ENCODE results near the gene NOS2. TPM values are rescaled to one million over a fixed set of nuclear protein-coding genes. Genes with fewer than 3 reads are reported as not detected.

NOS2 gene
- total RNA-seq, 1 experiment from 2014 or later = not detected

DNA sequence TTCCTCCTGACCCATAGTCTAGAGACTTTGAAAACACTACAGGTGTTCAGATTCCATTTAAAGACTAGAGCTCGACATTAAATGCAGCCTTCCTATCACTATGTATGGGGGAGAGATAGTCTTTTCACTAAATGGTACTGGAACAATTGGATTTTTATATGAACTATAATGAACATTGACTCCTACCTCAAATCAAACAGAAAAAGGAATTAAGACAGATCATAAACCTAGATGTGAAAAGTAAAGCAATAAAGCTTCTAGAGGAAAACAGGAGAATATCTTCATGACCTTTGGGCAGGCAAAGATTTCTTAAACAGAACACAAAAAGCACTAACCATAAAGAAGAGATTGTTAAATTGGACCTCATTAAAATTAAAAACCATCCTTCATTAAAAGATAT lies 18.8 kb upstream of the NOS2 start:
- H3K9me3 Mint-ChIP-seq (ENCODE audit: low read depth, unreplicated experiment) = no peaks in the 10 kb centered on the region
- no TSS peak for BruUV-seq (replicated peaks)
- H3K4me3 Mint-ChIP-seq (ENCODE audit: low read depth, unreplicated experiment) = no peak overlapping the region
- no peaks in the 10 kb centered on the region for H3K4me1 Mint-ChIP-seq (ENCODE audit: low read depth, unreplicated experiment)
- DNase-seq = no peak
- CTCF ChIA-PET = interaction anchor here (1.1 kb wide), 1 partner anchor 14 kb away, joined by 3 read pairs; no protein-coding TSS in a partner anchor
- peaks cover 35% of the 10 kb centered on the region for H3K27me3 Mint-ChIP-seq (ENCODE audit: unreplicated experiment)
- no peak overlapping the region for H3K27ac Mint-ChIP-seq (ENCODE audit: unreplicated experiment)
- no peaks in the 10 kb centered on the region for H3K36me3 Mint-ChIP-seq (ENCODE audit: insufficient read depth, unreplicated experiment)
- no peak for TF ChIP-seq CTCF (IDR thresholded peaks at IDR 0.05; ENCODE audit: unreplicated experiment)
- intact Hi-C loops (cut with micrococcal nuclease; ENCODE audit: unreplicated experiment) = no loop called here

DNA sequence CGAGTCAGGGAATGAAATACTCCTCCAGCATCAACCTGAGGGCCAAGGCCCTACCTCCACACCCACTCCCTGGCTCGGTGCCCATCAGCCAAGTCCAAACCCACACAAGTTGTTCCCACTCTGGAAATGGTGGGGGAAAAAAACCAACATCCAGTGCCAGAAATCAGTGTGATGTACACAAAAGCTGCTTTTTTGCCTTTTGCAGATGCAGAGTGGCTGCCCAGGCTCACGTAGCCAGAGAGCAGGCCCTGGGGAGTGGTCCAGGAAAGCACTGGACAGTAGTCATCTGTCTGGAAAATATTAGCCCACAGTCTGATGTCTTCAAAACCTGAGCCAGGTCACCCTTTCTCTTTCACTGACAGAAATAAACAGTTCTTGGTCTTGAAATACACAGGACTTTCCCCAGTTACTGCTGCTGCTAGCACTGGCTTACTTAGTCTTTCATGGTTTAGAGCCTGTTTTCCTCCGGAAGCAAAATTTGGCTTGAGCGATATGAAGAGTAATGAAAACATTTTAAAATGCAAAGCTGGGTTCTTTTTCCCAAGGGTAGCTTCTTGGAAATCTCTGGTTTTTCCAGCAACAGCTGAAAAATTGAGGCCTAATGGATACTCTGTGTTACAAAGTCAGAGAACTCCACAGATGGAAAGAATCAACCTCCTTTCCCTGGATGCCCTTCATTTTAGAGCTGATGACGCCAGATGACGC lies 18.2 kb upstream of the NOS2 start:
- peaks cover 29% of the 10 kb centered on the region for H3K27me3 Mint-ChIP-seq (ENCODE audit: unreplicated experiment)
- intact Hi-C loops (cut with micrococcal nuclease; ENCODE audit: unreplicated experiment) = no loop called here
- no peak overlapping the region for H3K4me3 Mint-ChIP-seq (ENCODE audit: low read depth, unreplicated experiment)
- H3K4me1 Mint-ChIP-seq (ENCODE audit: low read depth, unreplicated experiment) = no peaks in the 10 kb centered on the region
- no peak for DNase-seq
- CTCF ChIA-PET = interaction anchor here (0.7 kb wide), 1 partner anchor 63 kb away, joined by 5 read pairs; no protein-coding TSS in a partner anchor
- no peak overlapping the region for H3K27ac Mint-ChIP-seq (ENCODE audit: unreplicated experiment)
- TF ChIP-seq CTCF (IDR thresholded peaks at IDR 0.05; ENCODE audit: unreplicated experiment) = no peak
- no peaks in the 10 kb centered on the region for H3K36me3 Mint-ChIP-seq (ENCODE audit: insufficient read depth, unreplicated experiment)
- no peaks in the 10 kb centered on the region for H3K9me3 Mint-ChIP-seq (ENCODE audit: low read depth, unreplicated experiment)
- no TSS peak for BruUV-seq (replicated peaks)

GRCh38 chr17:27817731-27818130 lies 17.4 kb upstream of the NOS2 start:
- peaks cover 21% of the 10 kb centered on the region for H3K27me3 Mint-ChIP-seq (ENCODE audit: unreplicated experiment)
- BruUV-seq (replicated peaks) = no TSS peak
- H3K9me3 Mint-ChIP-seq (ENCODE audit: low read depth, unreplicated experiment) = no peaks in the 10 kb centered on the region
- no peak overlapping the region for H3K4me3 Mint-ChIP-seq (ENCODE audit: low read depth, unreplicated experiment)
- no peaks in the 10 kb centered on the region for H3K36me3 Mint-ChIP-seq (ENCODE audit: insufficient read depth, unreplicated experiment)
- no peak for DNase-seq
- intact Hi-C loops (cut with micrococcal nuclease; ENCODE audit: unreplicated experiment) = no loop called here
- no peak overlapping the region for H3K27ac Mint-ChIP-seq (ENCODE audit: unreplicated experiment)
- TF ChIP-seq CTCF (IDR thresholded peaks at IDR 0.05; ENCODE audit: unreplicated experiment) = no peak
- CTCF ChIA-PET = interaction anchor here (0.7 kb wide), 1 partner anchor 63 kb away, joined by 5 read pairs; no protein-coding TSS in a partner anchor
- H3K4me1 Mint-ChIP-seq (ENCODE audit: low read depth, unreplicated experiment) = no peaks in the 10 kb centered on the region

DNA sequence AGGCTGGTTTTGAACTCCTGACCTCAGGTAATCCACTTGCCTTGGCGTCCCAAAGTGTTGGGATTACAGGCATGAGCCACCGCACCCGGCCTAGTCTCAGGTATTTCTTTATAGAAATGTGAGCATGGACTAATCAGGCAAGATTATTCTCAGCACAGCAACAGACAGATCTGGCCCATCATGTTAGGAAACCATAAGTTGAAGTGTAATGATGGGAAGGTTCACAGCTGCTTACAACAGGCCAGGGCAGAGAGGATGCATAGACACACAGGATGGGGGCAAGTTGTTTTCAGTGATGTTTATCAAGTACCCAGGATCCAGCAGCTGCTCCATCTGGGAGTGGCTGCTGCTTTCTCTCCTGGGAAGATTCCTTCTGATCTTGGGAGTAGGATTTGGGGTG lies 16.6 kb upstream of the NOS2 start:
- no TSS peak for BruUV-seq (replicated peaks)
- H3K27me3 Mint-ChIP-seq (ENCODE audit: unreplicated experiment) = peaks cover 17% of the 10 kb centered on the region
- DNase-seq = no peak
- CTCF ChIA-PET = interaction anchor here (1.2 kb wide), 1 partner anchor 12 kb away, joined by 6 read pairs; no protein-coding TSS in a partner anchor
- TF ChIP-seq CTCF (IDR thresholded peaks at IDR 0.05; ENCODE audit: unreplicated experiment) = no peak
- no peak overlapping the region for H3K4me3 Mint-ChIP-seq (ENCODE audit: low read depth, unreplicated experiment)
- intact Hi-C loops (cut with micrococcal nuclease; ENCODE audit: unreplicated experiment) = no loop called here
- H3K4me1 Mint-ChIP-seq (ENCODE audit: low read depth, unreplicated experiment) = no peaks in the 10 kb centered on the region
- H3K9me3 Mint-ChIP-seq (ENCODE audit: low read depth, unreplicated experiment) = no peaks in the 10 kb centered on the region
- H3K36me3 Mint-ChIP-seq (ENCODE audit: insufficient read depth, unreplicated experiment) = no peaks in the 10 kb centered on the region
- H3K27ac Mint-ChIP-seq (ENCODE audit: unreplicated experiment) = no peak overlapping the region

All from Calu3 (cell line).